Jurkat, Clone E6-1 (cell line): ENCODE results near the gene DMRTC1. TPM values are rescaled to one million over a fixed set of nuclear protein-coding genes. Genes with fewer than 3 reads are reported as not detected.
"Not testable (repeated sequence)": the region's sequence is repeated elsewhere in the genome, so short reads cannot be mapped to it uniquely, and the experiment has no call there.

ENCODE experiments used
- DNase-seq: peaks from one replicate; pipeline ENCODE4 v3.0.0-alpha.2; 2011; ENCODE audit warnings: low read depth, low spot score
- H3K4me3 ChIP-seq: 2 replicates; pipeline ENCODE4 v1.5.1; 2011; ENCODE audit warnings: mild to moderate bottlenecking, low read length, control low read depth, moderate library complexity
- polyA plus RNA-seq: library from polyadenylated mRNA; unstranded; fragments of >200 nt; gene quantifications from one replicate; pipeline ENCODE4 v1.2.1, GENCODE V29; 2012; ENCODE audit warnings: missing spikeins; ENCODE audit not compliant: insufficient read length, insufficient read depth

The DMRTC1 gene, protein sequence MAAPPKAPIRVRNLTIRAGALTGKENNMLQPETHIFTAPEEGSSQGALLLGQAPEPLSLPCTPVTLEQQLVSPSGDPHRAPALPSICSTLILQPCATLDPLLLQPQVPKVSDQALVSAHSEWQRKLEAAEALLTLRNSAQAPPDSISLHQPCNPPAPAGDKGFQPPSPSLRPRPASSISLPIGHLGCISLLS
- not detected for polyA plus RNA-seq

DNA sequence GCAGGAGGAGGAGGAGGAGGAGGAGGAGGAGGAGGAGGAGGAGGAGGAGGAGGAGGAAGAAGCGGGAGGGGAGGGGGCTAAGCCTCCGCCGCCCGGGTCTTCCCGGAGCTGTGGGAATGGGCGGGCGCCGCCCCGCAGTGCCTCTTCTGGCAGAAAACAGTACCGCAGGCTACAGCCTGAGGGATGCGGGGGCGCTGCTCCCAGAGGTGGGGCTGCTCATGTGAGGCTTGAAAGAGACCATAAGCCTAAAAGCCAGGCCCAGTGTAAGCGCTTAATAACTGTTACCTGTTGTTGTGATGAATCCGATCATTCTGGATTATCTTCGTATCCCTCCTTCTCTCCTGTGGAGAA is at the start of gene DMRTC1:
Gene DMRTC1, minus strand, starts transcription at position 19 of the 351 bp plus-strand sequence. CDS start 68,143 bp downstream, outside the sequence.
- not testable (repeated sequence) for DNase-seq, H3K4me3 ChIP-seq

DNA sequence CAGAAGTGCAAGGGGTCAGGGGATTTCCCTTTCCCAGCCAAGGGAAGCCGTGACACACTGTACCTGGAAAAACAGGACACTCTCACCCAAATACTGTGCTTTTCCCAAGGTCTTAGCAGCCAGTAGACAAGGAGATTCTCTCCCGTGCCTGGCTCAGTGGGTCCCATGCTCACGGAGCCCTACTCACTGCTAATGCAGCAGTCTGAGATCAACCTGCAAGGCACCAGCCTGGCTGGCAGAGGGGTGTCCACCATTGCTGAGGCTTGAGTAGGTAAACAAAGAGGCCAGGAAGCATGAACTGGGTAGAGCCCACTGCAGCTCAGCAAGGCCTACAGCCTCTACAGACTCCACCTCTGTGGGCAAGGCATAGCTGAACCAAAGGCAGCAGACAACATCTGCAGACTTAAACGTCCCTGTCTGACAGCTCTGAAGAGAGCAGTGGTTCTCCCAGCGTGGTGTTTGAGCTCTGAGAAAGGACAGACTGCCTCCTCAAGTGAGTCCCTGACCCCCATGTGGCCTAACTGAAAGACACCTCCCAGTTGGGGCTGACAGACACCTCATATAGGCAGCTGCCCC is 37.3 kb upstream of the DMRTC1 start:
- H3K4me3 ChIP-seq, DNase-seq: not testable (repeated sequence)

DNA sequence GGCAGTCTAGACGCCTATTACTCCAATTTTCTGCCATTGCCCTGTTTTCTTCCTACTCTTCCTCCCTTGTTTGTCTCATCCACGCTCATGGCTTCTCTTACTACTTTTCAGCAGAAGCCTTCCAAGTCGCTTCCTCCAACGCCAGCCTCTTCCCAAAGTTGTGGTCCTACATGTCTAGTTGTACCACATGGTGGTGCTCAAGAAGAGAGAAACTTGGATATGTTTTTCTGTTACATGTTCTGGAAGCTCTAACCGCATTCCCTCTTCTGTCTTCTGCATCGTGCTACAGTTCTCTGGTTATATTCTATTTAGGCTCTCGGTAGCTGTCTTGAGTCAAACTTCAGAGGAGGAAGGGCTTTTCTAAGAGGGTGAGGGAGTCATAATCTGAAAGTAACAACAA is 31.2 kb upstream of the DMRTC1 start:
- H3K4me3 ChIP-seq, DNase-seq: not testable (repeated sequence)

DNA sequence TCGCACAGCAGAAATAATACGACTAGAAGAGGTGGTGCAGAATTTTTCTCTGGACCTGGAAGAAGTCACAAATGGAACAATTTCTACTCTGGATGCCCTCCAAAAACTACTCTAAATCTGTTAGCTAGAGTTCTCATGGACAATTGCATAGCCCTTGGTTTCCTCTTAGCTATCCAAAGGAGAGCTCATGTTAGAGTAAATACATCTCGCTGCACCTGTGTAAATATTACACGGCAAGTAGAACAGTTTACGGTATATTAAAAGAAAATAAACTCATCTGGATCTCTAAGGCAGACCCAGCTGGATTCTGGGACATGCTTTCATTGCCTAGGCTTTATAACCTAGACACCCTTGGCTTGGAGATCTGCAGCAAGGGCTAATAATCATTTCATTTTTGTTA is 28.2 kb upstream of the DMRTC1 start:
- H3K4me3 ChIP-seq, DNase-seq: not testable (repeated sequence)

DNA sequence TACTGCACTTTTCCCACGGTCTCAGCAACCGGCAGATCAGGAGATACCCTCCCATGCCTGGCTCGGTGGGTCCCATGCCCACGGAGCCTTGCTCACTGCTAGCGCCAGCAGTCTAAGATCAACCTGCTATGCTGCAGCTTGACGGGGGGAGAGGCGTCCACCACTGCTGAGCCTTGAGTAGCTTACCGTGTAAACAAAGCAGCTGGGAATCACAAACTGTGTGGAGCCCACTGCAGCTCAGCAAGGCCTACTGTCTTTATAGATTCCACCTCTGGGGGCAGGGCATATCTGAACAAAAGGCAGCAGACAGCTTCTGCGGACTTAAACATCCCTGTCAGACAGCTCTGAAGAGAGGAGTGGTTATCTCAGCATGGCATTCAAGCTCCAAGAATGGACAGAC is 16.3 kb upstream of the DMRTC1 start:
- not testable (repeated sequence) for DNase-seq

DNA sequence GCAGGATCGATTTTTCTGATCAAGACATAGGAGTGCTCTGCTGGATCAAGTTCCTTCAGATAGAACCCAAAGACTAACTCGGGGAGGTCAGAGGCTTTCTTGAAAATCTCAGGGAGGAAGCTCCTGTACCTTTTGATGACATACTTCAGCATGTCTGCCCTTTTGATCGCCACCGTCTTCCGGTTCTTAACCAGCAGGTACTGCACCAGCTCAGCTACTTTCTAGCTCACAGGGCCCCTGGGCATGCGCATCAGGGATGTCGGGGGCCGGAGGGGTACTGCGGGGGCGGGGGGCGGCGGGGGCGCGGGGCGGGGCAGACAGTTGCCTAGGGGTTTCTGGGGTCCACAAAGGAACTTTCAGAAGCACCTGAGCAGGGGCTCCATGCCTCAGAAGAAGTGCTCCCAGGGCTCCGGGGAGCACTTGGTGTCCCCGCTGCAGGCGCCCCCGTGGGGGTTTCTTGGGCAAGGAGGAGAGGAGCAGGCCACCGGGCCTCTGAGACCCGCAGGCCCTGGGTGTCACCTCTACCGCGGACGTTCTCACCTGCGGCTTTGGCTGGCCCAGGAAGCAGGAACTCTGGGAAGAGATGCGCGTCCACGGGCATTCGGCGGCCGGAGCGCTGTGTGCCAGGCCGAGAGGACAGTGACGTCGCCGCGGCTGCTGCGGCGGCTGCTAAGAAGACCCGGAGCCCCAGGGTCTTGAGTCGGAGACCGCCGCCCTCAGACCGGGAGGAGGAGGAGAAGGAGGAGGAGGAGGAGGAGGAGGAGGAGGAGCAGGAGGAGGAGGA is 410 bp downstream of the DMRTC1 start:
- not testable (repeated sequence) for DNase-seq, H3K4me3 ChIP-seq

More for the DNA sequence above, 16.3 kb upstream of the DMRTC1 start:
- H3K4me3 ChIP-seq: not testable (repeated sequence)

DNA sequence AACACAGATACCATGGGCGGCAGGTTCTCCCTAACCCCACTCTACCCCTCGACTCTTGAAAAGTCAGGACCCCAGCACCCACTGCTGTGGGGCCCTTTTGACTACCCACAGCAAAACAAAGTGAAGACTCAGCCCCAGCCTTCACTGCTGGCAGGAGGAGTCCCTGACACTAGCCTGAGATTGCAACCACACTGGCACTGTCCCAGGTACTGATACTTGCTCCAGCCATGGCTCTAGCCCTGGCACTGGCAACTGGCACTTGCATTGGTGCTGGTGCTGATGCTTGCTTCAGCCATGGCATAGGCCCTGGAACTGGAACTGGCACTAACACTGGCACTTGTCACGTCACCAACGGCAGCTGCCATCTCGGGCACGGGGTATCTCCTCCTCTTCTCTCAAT is 1.4 kb downstream of the DMRTC1 start:
- not testable (repeated sequence) for H3K4me3 ChIP-seq, DNase-seq

DNA sequence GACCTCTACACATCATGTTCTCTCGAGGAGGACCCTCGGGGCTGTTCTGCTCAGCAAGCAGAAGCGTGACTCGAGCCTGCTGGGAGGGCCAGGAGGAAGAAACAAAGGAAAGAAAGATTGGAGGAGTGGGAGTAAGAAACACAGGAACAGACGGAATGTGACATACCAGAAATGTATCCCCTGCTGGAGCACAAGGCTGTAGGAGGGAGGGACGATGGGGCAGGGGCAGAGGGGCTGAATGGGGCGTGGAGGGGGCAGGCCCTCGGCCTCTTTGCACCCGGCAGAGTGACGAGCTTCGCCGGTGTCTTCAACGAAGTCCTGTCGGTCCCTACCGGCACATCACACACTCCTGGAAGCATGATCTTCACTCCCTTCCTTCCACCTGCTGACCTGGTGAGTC is 5.7 kb downstream of the DMRTC1 start, which contains the start of gene FAM236A:
Gene FAM236A, plus strand, starts transcription at position 301 of the 400 bp plus-strand sequence. Its CDS starts 57 bp downstream, at position 358.
- H3K4me3 ChIP-seq, DNase-seq: not testable (repeated sequence)

DNA sequence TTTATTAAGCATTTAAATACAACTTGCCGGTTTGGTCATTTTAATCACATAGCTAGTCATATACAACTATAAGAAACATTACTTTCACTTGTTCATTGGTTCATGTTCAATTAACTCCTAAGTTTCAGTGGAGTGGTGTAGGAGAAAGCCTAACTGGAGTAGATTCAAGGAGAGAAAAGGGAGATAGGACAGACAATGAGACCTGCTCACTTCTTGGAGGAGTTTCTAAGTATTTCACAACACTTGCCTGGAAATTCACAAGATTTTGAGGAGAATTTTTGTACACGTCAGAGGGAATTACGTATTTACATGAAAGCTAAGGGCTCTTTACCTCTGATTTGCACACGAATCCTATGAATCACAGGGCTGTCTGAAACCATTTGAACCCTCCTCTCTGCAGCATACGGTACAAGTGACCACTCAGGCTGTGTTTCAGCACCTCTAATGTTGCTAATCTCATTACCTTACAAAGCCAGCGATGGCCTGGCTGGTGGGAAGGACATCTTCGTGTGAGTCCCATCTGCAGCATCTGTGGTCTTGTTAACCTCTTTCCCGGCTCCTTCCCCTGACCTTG is 6.7 kb downstream of the DMRTC1 start:
- DNase-seq, H3K4me3 ChIP-seq: not testable (repeated sequence)

DNA sequence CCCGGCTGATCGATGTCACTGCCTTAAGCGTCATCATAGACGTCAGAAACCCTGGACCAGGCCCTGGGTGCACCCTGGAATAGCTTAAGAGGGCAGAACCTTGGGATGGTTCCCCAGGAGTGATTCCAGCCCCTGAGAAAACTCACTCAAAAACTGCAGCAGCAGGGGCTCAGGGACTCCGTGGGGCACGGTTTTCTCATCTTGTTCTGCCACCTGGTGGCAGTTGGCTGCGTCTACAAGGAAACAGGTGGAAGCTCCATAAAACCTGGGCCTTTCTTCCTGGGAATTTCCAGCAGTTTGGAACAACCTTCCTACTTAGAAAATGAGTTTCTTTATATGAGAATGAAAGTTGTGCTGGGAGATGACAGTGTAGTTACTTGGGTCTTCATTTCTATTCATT is 7.2 kb downstream of the DMRTC1 start:
- not testable (repeated sequence) for DNase-seq, H3K4me3 ChIP-seq

DNA sequence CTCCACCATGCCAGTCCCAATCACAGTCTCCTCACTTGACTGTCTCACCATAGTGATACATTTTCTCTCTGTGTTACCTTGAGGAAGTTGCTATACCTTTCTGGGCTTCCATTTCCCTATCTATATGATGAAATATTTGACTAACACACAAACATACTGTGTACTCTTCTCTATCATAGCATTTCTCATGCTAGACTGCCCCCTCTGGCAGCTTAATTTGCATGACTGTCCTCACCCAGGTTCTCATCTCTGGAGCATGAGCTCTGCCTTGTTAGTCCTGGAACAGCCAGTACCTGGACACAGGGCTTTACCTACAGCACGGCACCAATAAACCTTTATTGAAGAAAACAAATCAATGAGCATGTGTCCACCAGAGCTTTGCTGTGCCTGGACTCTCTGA is 11.4 kb downstream of the DMRTC1 start:
- not testable (repeated sequence) for DNase-seq

DNA sequence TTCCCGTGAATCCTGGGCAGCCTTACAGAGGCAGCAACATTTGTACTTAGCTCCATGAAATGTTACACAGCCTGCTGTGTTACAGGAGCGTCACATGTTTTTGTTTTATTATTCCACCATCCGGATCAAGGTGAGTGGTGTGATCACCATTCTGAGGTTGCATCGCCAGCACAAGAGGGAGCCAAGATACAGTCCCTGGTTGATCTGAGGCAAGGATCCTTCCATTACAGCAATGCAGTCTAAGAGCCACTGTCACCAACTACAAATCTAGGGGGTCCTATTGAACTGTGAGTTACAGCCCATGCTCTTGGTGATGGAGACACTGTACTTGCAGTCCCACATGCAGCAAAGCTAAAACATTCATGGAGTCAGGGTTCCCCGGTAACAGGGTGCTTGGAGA is 27.5 kb downstream of the DMRTC1 start:
- DNase-seq, H3K4me3 ChIP-seq: not testable (repeated sequence)

More for the DNA sequence above, 11.4 kb downstream of the DMRTC1 start:
- not testable (repeated sequence) for H3K4me3 ChIP-seq

DNA sequence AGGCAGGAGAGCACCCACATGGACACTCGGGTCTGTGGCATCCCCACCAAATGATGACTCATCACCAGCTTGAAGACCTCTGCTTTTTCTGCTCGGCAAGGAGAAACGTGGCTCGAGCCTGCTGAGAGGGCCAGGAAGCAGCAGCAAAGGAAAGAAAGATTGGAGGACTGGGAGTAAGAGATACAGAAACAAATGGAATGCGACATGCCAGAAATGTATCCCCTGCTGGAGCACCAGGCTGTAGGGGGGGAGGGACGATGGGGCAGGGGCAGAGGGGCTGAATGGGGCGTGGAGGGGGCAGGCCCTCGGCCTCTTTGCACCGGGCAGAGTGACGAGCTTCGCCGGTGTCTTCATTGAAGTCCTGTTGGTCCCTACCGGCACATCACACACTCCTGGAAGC is 31.3 kb downstream of the DMRTC1 start, which contains the start of gene FAM236C:
Gene FAM236C, plus strand, starts transcription at position 301 of the 400 bp plus-strand sequence. CDS start 100 bp downstream, outside the sequence.
- not testable (repeated sequence) for H3K4me3 ChIP-seq, DNase-seq

DNA sequence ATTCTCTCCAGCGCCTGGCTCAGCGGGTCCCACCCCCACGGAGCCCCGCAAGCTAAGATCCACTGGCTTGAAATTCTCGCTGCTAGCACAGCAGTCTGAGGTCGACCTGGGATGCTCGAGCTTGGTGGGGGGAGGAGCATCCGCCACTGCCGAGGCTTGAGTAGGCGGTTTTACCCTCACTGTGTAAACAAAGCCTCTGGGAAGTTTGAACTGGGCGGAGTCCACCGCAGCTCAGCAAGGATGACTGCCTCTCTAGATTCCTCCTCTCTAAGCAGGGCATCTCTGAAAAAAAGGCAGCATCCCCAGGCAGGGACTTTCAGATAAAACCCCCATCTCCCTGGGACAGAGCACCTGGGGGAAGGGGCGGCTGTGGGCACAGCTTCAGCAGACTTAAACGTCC is 53.9 kb downstream of the DMRTC1 start:
- H3K4me3 ChIP-seq, DNase-seq: not testable (repeated sequence)

DNA sequence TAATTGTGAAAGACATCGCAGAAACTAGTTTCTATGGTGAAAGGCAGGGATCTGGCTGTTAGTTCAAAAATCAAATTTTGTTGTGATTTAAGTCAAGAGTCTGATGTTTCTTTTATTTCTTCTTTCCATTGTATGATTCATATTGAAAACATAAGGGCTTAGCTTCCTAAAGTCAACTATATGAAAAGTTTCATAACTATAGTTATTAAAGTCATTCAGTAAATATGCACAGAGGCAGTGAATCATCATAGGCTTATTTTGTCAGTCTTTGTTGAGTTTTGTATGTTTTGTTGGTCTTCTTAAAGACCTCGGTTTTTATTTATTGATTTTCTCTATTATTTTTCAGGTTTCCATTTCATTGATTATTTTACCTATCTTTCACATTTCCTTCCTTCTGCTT is 60.7 kb downstream of the DMRTC1 start:
- H3K4me3 ChIP-seq, DNase-seq: not testable (repeated sequence)

DNA sequence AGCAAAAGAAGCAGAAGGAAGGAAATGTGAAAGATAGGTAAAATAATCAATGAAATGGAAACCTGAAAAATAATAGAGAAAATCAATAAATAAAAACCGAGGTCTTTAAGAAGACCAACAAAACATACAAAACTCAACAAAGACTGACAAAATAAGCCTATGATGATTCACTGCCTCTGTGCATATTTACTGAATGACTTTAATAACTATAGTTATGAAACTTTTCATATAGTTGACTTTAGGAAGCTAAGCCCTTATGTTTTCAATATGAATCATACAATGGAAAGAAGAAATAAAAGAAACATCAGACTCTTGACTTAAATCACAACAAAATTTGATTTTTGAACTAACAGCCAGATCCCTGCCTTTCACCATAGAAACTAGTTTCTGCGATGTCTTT is 106.1 kb downstream of the DMRTC1 start:
- not testable (repeated sequence) for DNase-seq, H3K4me3 ChIP-seq

DNA sequence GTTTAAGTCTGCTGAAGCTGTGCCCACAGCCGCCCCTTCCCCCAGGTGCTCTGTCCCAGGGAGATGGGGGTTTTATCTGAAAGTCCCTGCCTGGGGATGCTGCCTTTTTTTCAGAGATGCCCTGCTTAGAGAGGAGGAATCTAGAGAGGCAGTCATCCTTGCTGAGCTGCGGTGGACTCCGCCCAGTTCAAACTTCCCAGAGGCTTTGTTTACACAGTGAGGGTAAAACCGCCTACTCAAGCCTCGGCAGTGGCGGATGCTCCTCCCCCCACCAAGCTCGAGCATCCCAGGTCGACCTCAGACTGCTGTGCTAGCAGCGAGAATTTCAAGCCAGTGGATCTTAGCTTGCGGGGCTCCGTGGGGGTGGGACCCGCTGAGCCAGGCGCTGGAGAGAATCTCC is 112.9 kb downstream of the DMRTC1 start:
- not testable (repeated sequence) for DNase-seq, H3K4me3 ChIP-seq
